HEK293T (cell line): ENCODE data around the gene KASH5.
"Not testable (repeated sequence)": the region's sequence is repeated elsewhere in the genome, so short reads cannot be mapped to it uniquely, and the experiment has no call there.

Experiments
- CTCF ChIA-PET: fragments of 350-600 bp; formaldehyde crosslinking; extraction: SDS; loops from one replicate; lab custom pipeline; 2021; ENCODE audit warnings: antibody characterized with exemption, inconsistent platforms; lab: Yijun Ruan, JAX
- POLR2A ChIA-PET: fragments of 350-600 bp; formaldehyde crosslinking; extraction: SDS; loops from one replicate; lab custom pipeline; 2020; ENCODE audit warnings: antibody characterized with exemption, inconsistent platforms; lab: Yijun Ruan, JAX
- DNase-seq: peaks from one replicate; pipeline ENCODE4 v3.0.0; 2012; ENCODE audit warnings: mixed read lengths; ENCODE audit errors: extremely low spot score
- ARNT ChIP-seq: fragments of 450-650 bp; IDR thresholded peaks from 2 replicates; pipeline ENCODE4 v1.6.1; 2017; ENCODE audit warnings: mild to moderate bottlenecking
- BHLHE40 ChIP-seq: fragments of 450-650 bp; IDR thresholded peaks from 2 replicates; pipeline ENCODE4 v1.6.1; 2016; ENCODE audit warnings: mild to moderate bottlenecking, moderate library complexity, borderline replicate concordance
- CTBP1 ChIP-seq: fragments of 450-650 bp; IDR thresholded peaks from 2 replicates; pipeline ENCODE4 v1.6.1; 2016; ENCODE audit warnings: borderline replicate concordance
- ELF4 ChIP-seq: fragments of 450-650 bp; IDR thresholded peaks from 2 replicates; pipeline ENCODE4 v1.6.1; 2017; ENCODE audit warnings: antibody characterized with exemption
- FOXA1 ChIP-seq: fragments of 450-650 bp; IDR thresholded peaks from 2 replicates; pipeline ENCODE4 v1.6.1; 2016; ENCODE audit warnings: mild to moderate bottlenecking
- FOXK2 ChIP-seq: fragments of 450-650 bp; IDR thresholded peaks from 2 replicates; pipeline ENCODE4 v1.6.1; 2016; ENCODE audit warnings: mild to moderate bottlenecking
- FOXM1 ChIP-seq: fragments of 450-650 bp; IDR thresholded peaks from 2 replicates; pipeline ENCODE4 v1.6.1; 2017; ENCODE audit warnings: mild to moderate bottlenecking, borderline replicate concordance
- HDGF ChIP-seq: fragments of 450-650 bp; IDR thresholded peaks from 2 replicates; pipeline ENCODE4 v1.6.1; 2017; ENCODE audit warnings: antibody characterized with exemption, borderline replicate concordance
- L3MBTL2 ChIP-seq: fragments of 450-650 bp; conservative IDR thresholded peaks from 2 replicates; pipeline ENCODE4 v1.6.1; 2016; ENCODE audit warnings: mild to moderate bottlenecking
- LEF1 ChIP-seq: fragments of 450-650 bp; IDR thresholded peaks from 2 replicates; pipeline ENCODE4 v1.6.1; 2017; ENCODE audit warnings: mild to moderate bottlenecking, borderline replicate concordance
- NFRKB ChIP-seq: fragments of 450-650 bp; IDR thresholded peaks from 2 replicates; pipeline ENCODE4 v1.6.1; 2016; ENCODE audit warnings: mild to moderate bottlenecking, moderate library complexity
- SP1 ChIP-seq: fragments of 450-650 bp; IDR thresholded peaks from 2 replicates; pipeline ENCODE4 v1.6.1; 2017
- SUZ12 ChIP-seq: fragments of 450-650 bp; IDR thresholded peaks from 2 replicates; pipeline ENCODE4 v1.6.1; 2016; ENCODE audit warnings: mild to moderate bottlenecking
- TARDBP ChIP-seq: fragments of 450-650 bp; IDR thresholded peaks from 2 replicates; pipeline ENCODE4 v1.6.1; 2016
- ZNF384 ChIP-seq: fragments of 450-650 bp; IDR thresholded peaks from 2 replicates; pipeline ENCODE4 v1.6.1; 2016
- TF ChIP-seq, protein P1 (sequence below): fragments of 450-650 bp; IDR thresholded peaks from 2 replicates; pipeline ENCODE4 v1.6.1; 2016

Gene KASH5

DNA sequence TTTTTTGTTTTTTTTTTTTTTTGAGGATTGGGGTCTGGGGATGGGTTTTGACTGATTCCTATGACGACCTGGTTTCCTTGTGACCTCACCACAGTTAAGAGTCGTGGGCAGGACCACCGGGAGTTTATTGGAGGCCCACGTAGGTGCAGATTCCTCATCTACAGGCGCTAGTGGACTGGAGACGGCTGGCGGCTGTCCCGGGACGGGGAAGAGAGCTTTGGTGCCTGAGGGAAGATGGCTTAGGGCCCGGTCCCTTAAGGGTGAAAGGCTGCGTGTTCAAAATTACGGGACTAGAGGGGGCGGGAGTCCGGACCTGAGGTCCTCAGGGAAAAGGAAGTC, 25.2 kb upstream of the KASH5 start:
- CTCF ChIA-PET = interaction anchor here (0.9 kb wide), 1 partner anchor 32 kb away, joined by 3 read pairs; no protein-coding TSS in a partner anchor
- DNase-seq = peak; percentile 44
- TF ChIP-seq ARNT (no peak), CTBP1 (peak; percentile 22; the same call in 1 of the 2 replicates)
- POLR2A ChIA-PET = interaction anchor here (1.0 to 1.7 kb wide), 3 partner anchors 13 to 133 kb away, joined by 3 to 4 read pairs (median 4); partner anchors contain the start of genes ALDH16A1 and RPS11

DNA sequence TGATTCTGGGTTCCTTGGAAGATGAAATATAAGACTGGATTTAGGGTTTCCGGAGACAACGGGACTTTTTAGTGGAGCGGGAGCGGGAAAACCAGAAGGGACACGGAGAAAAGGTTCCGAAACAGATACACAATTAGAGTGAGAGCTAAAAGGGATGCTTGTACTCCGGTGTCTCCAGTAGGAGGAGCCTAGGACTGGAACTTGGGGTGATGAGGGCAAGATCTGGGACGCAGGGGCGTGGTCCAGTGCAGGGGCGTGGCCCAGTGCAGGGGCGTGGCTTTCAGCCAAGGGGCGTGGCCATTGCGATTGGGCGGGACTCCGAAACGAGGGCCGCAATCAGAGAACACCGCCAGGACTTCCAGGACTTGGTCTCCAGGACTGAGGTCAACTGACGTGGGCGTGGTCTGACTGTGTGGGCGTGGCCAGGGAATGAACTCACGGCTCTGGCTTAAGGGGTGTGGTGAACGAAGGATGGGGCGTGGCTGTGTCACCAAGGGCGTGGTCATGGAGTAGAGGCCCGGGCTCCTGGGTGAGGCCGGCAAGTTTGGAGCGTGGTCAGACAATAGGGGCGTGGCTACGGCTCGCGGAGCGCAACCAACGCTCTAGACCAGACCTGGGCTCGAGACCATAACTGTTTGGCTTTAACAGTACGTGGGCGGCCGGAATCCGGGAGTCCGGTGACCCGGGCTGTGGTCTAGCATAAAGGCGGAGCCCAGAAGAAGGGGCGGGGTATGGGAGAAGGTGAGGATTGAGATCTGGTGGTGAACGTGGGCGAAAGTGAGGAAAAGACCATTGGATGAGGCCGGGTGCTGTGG, 24.6 kb upstream of the KASH5 start, which contains the start of gene DKKL1:
Gene DKKL1, plus strand, starts transcription at position 610 of the 815 bp plus-strand sequence. Its CDS starts 122 bp downstream, at position 732.
- ChIA-PET CTCF (interaction anchor here (0.9 kb wide), 1 partner anchor 32 kb away, joined by 3 read pairs; no protein-coding TSS in a partner anchor), POLR2A (interaction anchor here (1.5 to 1.7 kb wide), 2 partner anchors 12 to 132 kb away, joined by 4 read pairs; partner anchors contain the start of gene RPS11)
- DNase-seq = peak; percentile 100
- TF ChIP-seq ARNT = no peak
- TF ChIP-seq, protein P1, sequence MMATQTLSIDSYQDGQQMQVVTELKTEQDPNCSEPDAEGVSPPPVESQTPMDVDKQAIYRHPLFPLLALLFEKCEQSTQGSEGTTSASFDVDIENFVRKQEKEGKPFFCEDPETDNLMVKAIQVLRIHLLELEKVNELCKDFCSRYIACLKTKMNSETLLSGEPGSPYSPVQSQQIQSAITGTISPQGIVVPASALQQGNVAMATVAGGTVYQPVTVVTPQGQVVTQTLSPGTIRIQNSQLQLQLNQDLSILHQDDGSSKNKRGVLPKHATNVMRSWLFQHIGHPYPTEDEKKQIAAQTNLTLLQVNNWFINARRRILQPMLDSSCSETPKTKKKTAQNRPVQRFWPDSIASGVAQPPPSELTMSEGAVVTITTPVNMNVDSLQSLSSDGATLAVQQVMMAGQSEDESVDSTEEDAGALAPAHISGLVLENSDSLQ = peak; percentile 17; the same call in 1 of the 2 replicates
- TF ChIP-seq HDGF = peak; percentile 98

DNA sequence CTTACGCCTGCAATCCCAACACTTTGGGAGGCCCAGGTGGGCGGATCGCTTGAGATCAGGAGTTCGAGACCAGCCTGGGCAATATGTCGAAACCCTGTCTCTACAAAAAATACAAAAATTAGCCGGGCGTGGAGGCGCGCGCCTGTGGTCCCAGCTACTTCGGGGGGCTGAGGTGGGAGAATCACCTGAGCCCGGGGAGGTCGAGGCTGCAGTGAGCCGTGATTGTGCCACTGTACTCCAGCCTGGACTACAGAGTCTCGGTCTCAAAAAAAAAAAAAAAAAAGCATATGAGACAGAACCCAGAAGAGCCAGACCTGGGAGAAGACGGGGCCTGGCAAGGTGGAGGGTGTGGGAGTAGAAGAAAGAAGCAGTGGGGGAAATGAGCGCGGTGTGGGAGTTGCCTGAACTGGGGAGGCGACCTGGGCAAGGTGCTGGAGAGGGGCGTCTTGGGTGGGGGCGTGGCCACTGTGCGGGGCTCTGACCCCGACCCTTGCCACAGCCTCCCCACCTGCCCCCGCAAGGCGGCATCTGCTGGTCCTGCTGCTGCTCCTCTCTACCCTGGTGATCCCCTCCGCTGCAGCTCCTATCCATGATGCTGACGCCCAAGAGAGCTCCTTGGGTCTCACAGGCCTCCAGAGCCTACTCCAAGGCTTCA, 23.8 kb upstream of the KASH5 start:
- no peak for DNase-seq
- ChIA-PET CTCF (no interaction called here), POLR2A (interaction anchor here (1.5 kb wide), 1 partner anchor 12 kb away, joined by 4 read pairs; no protein-coding TSS in a partner anchor)
- no peak for TF ChIP-seq FOXK2
- no peak for TF ChIP-seq NFRKB
- TF ChIP-seq HDGF = no peak
- TF ChIP-seq FOXM1 = no peak
- TF ChIP-seq LEF1 = no peak
- TF ChIP-seq, protein P1 = no peak
- TF ChIP-seq CTBP1 = no peak
- no peak for TF ChIP-seq SP1
- TF ChIP-seq FOXA1 = no peak
- TF ChIP-seq ELF4 = no peak
- no peak for TF ChIP-seq TARDBP
- no peak for TF ChIP-seq ZNF384
- no peak for TF ChIP-seq ARNT
- TF ChIP-seq SUZ12 = no peak

DNA sequence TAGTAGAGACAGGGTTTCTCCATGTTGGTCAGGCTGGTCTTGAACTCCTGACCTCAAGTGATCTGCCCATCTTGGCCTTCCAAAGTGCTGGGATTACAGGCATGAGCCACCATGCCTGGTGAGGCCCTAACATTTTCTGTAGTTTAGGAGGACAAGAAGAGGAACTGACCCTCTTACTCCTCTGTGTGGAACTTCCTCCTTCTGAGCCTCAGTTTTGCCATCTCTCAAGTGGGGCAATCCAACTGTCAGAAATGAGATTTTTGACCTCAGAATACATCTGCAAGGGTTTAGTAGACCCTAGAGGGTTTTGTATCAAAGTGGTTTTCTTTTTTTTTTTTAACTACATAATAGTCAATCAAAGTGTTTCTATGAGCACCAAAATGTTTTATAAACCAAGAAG, 21.9 kb upstream of the KASH5 start:
- TF ChIP-seq SP1 (no peak), FOXK2 (no peak), CTBP1 (no peak), ARNT (no peak), ELF4 (no peak), FOXA1 (no peak), BHLHE40 (no peak), LEF1 (no peak), L3MBTL2 (no peak), HDGF (no peak)
- TF ChIP-seq, protein P1 = no peak
- POLR2A ChIA-PET = no interaction called here
- no peak for DNase-seq
- CTCF ChIA-PET = no interaction called here

DNA sequence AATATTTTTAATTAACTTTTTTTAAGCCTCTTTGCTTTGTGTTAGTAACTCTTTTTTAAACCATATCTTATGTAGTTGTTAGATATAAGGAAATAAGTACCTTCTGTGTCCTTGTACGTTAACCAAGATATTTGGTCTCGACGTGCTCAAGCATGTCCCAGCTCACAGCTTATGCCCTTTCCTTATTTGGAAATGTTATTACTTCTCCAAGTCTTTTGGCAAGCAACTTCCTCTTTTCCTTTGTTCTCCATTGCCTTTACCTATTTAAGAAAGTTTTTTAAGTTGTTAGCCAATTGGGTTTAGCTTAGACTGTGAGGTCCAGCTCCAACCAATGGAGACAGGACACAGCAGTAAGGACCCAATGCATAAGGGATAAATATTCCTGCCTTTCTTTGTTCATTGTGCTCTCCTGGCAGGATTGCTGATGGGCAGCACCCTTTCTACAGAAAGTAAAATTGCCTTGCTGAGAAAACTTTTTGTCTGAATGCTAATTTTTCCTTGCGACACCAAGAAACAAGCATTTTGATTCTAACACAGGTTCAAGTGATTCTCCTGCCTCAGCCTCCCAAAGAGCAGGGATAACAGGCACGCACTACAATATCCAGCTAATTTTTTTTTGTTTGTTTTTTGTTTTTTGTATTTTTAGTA, 19.2 kb upstream of the KASH5 start:
- CTCF ChIA-PET = no interaction called here
- TF ChIP-seq ELF4 (no peak), HDGF (no peak), ARNT (no peak), LEF1 (no peak), BHLHE40 (no peak)
- POLR2A ChIA-PET = no interaction called here
- DNase-seq = no peak

DNA sequence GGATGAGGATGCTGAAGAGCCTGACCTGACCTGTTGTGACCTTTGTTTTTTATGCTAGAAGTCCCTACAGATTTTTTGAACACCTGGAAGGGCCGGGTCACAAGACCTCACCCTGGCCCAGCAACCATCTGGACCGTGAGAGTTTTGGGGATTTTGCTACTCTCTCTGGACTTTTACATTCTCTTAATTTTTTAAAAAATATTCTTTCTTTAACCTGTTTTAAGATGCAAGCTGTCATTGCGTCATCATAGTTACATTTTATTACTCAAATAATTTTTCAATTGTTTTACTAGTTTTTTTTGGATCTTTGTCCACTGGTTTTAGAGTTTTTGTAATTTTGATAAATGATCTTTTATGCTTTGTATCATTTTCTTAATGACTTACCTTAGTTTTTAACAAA, 16.9 kb upstream of the KASH5 start:
- TF ChIP-seq LEF1 = no peak
- ChIA-PET POLR2A (no interaction called here), CTCF (no interaction called here)
- DNase-seq = no peak

DNA sequence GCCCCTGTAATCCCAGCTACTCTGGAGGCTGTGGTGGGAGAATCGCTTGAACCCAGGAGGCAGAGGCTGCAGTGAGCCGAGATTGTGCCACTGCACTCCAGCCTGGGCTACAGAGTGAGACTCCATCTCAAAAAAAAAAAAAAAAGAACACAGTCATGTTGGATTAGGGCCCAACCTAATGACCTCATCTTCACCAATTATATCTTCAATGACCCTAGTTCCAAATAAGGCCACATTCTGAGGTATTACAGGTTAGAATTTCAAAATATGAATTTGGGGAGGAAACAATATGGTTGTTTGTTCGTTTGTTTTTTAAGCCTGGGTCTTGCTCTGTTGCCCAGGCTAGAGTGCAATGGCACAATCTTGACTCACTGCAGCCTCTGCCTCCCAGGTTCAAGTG, 14.9 kb upstream of the KASH5 start:
- POLR2A ChIA-PET, DNase-seq, CTCF ChIA-PET: not testable (repeated sequence)
